Body of pancreas (tissue), 4 donors: ENCODE data around the gene PAPPA2. TPM values are rescaled to one million over a fixed set of nuclear protein-coding genes. Genes with fewer than 3 reads are reported as not detected.

ENCODE experiments used
- ATAC-seq: fragments of 150-250 bp; one replicate; pipeline ENCODE4 v1.9.1; 2016
- DNase-seq, 4 donors: peaks; one replicate each; pipeline ENCODE4 v3.0.0-alpha.2; 2019
- H3K27ac ChIP-seq, 4 donors: fragments of 200-600 bp; sonication (generic); 1 replicate in 3 of 4; 2 replicates in 1 of 4; pipeline versions ENCODE4 v1.5.1 to v1.6.1; 2016 to 2019; ENCODE audit warnings: mild to moderate bottlenecking in 1 of 4, mixed read lengths in 1 of 4, moderate library complexity in 1 of 4
- H3K27me3 ChIP-seq, 2 donors: fragments of 200-600 bp; sonication (generic); one replicate each; pipeline ENCODE4 v1.6.0; 2016; ENCODE audit warnings: mild to moderate bottlenecking in 1 of 2
- H3K36me3 ChIP-seq, 2 donors: fragments of 200-600 bp; sonication (generic); replicated peaks in 1 of 2; 2 replicates each; pipeline ENCODE4 v1.5.1; 2016; ENCODE audit warnings: low read depth in 2 of 2; ENCODE audit not compliant: insufficient read depth in 1 of 2
- H3K4me1 ChIP-seq: fragments of 200-600 bp; sonication (generic); one replicate; pipeline ENCODE4 v1.6.0; 2016
- H3K4me3 ChIP-seq, 2 donors: fragments of 200-600 bp; sonication (generic); 1 replicate in 1 of 2; 2 replicates in 1 of 2; pipeline ENCODE4 v1.5.1; 2016 to 2019
- H3K9me3 ChIP-seq, 3 donors: fragments of 200-600 bp; sonication (generic); 1 replicate in 2 of 3; 2 replicates in 1 of 3; pipeline ENCODE4 v1.5.1; 2016
- CTCF ChIP-seq, 7 experiments: fragments of 450-650 bp in 4 of 7; fragments of 200-600 bp in 3 of 7; sonication (generic) in 3 of 7; IDR thresholded peaks; one replicate each; pipeline ENCODE4 v1.5.1; 2016 to 2019; ENCODE audit warnings: antibody characterized with exemption in 7 of 7
- POLR2A ChIP-seq, 3 donors: fragments of 450-650 bp; IDR thresholded peaks; one replicate each; pipeline ENCODE4 v1.6.1; 2016; ENCODE audit warnings: antibody characterized with exemption in 3 of 3, mild to moderate bottlenecking in 2 of 3
- WGBS, 2 donors: methylation state at CpG; one replicate each; pipeline ENCODE4 v1.1.5; 2017; 5-methylcytosine and 5-hydroxymethylcytosine counted together
- intact Hi-C: fragments of 100-400 bp; cut with DNase I; formaldehyde crosslinking; loops from one replicate; pipeline ENCODE4 v1.15.1; 2023
- total RNA-seq, 2 donors: library from RNA; depleted of rRNA; stranded (reverse); fragments of >200 nt; gene quantifications; one replicate each; pipeline ENCODE4 v1.1.0, GENCODE V29; 2016

Gene PAPPA2
- total RNA-seq, 2 donors from 2014 or later = under 0.01 to 5.4 TPM

GRCh38 chr1:176693697-176694329 lies 230.8 kb downstream of the PAPPA2 start:
- no peaks in the 10 kb centered on the region for H3K36me3 ChIP-seq
- no peak overlapping the region for H3K4me3 ChIP-seq
- TF ChIP-seq CTCF (IDR thresholded peaks at IDR 0.05) (no peak), POLR2A (IDR thresholded peaks at IDR 0.05) (no peak)
- intact Hi-C loops = no loop called here
- DNase-seq (peak in 1 of 4 donors; percentile 43), ATAC-seq (no peak)
- H3K27ac ChIP-seq = peak overlapping the region in 1 of 4 donors; percentile 40
- no peaks in the 10 kb centered on the region for H3K27me3 ChIP-seq
- 41 to 48% methylated on average over 11 of the region's 11 CpGs for WGBS, 2 donors
- peaks cover 8% of the 10 kb centered on the region for H3K4me1 ChIP-seq
- H3K9me3 ChIP-seq = no peaks in the 10 kb centered on the region

GRCh38 chr1:176694713-176695112 lies 231.7 kb downstream of the PAPPA2 start:
- intact Hi-C loops = no loop called here
- 80 to 85% methylated on average over 2 of the region's 2 CpGs for WGBS, 2 donors
- Histone ChIP-seq H3K4me1 (peaks cover 5% of the 10 kb centered on the region), H3K4me3 (no peak overlapping the region), H3K36me3 (no peaks in the 10 kb centered on the region), H3K27me3 (no peaks in the 10 kb centered on the region), H3K27ac (no peak overlapping the region), H3K9me3 (no peaks in the 10 kb centered on the region)
- DNase-seq (no peak), ATAC-seq (no peak)
- TF ChIP-seq CTCF (IDR thresholded peaks at IDR 0.05) = no peak

- H3K4me3 ChIP-seq = no peak overlapping the region
- DNase-seq (peak in 3 of 4 donors; percentile 30 to 69 (median 43)), ATAC-seq (no peak)
- intact Hi-C loops = no loop called here
- H3K27me3 ChIP-seq = no peaks in the 10 kb centered on the region
- peaks cover 5% of the 10 kb centered on the region for H3K4me1 ChIP-seq
- WGBS, 2 donors = 41 to 58% methylated on average over 5 of the region's 5 CpGs
- no peak overlapping the region for H3K27ac ChIP-seq
- H3K36me3 ChIP-seq = no peaks in the 10 kb centered on the region
- TF ChIP-seq POLR2A (IDR thresholded peaks at IDR 0.05) (no peak), CTCF (IDR thresholded peaks at IDR 0.05) (no peak)
- no peaks in the 10 kb centered on the region for H3K9me3 ChIP-seq
These were observed 233.1 kb downstream of the PAPPA2 start for GRCh38 chr1:176696109-176696508.

GRCh38 chr1:176696689-176697088 lies 233.7 kb downstream of the PAPPA2 start:
- TF ChIP-seq CTCF (IDR thresholded peaks at IDR 0.05) = no peak
- TF ChIP-seq POLR2A (IDR thresholded peaks at IDR 0.05) = no peak
- intact Hi-C loops = no loop called here
- ATAC-seq (no peak), DNase-seq (no peak)
- Histone ChIP-seq H3K9me3 (no peaks in the 10 kb centered on the region), H3K4me1 (no peaks in the 10 kb centered on the region), H3K27me3 (no peaks in the 10 kb centered on the region), H3K4me3 (no peak overlapping the region), H3K27ac (no peak overlapping the region), H3K36me3 (no peaks in the 10 kb centered on the region)
- 56 to 57% methylated on average over 1 of the region's 1 CpG for WGBS, 2 donors

- TF ChIP-seq POLR2A (IDR thresholded peaks at IDR 0.05) (no peak), CTCF (IDR thresholded peaks at IDR 0.05) (no peak)
- Histone ChIP-seq H3K4me3 (no peak overlapping the region), H3K36me3 (no peaks in the 10 kb centered on the region), H3K27ac (no peak overlapping the region), H3K9me3 (no peaks in the 10 kb centered on the region), H3K4me1 (no peaks in the 10 kb centered on the region), H3K27me3 (no peaks in the 10 kb centered on the region)
- 90 to 95% methylated on average over 2 of the region's 2 CpGs for WGBS, 2 donors
- intact Hi-C loops = no loop called here
- ATAC-seq (no peak), DNase-seq (no peak)
These were observed 236.8 kb downstream of the PAPPA2 start for GRCh38 chr1:176699821-176700220.
